H9 (cell line): ENCODE measurements around the gene NPAS3. TPM values are rescaled to one million over a fixed set of nuclear protein-coding genes. Genes with fewer than 3 reads are reported as not detected.
"Not testable (repeated sequence)": the region's sequence is repeated elsewhere in the genome, so short reads cannot be mapped to it uniquely, and the experiment has no call there.

Source experiments
- DNase-seq: peaks from one replicate; pipeline ENCODE4 v3.0.0-alpha.2; 2017
- H2AFZ ChIP-seq: one replicate; pipeline ENCODE4 v1.6.1; 2013; ENCODE audit warnings: mild to moderate bottlenecking, low read length, control low read depth, moderate library complexity
- H2AK5ac ChIP-seq: 2 replicates; pipeline ENCODE4 v1.6.1; 2013; ENCODE audit warnings: low read length, control low read depth, mixed read lengths; ENCODE audit not compliant: insufficient read length
- H2BK120ac ChIP-seq: one replicate; pipeline ENCODE4 v1.6.1; 2013; ENCODE audit warnings: low read depth, mild to moderate bottlenecking, low read length, control low read depth, inconsistent platforms; ENCODE audit not compliant: poor library complexity, severe bottlenecking
- H2BK12ac ChIP-seq: 2 replicates; pipeline ENCODE4 v1.6.1; 2013; ENCODE audit warnings: low read length, control low read depth, mixed read lengths, low read depth; ENCODE audit not compliant: insufficient read length
- H2BK15ac ChIP-seq: 2 replicates; pipeline ENCODE4 v1.6.1; 2013; ENCODE audit warnings: low read depth, low read length, control low read depth
- H2BK20ac ChIP-seq: one replicate; pipeline ENCODE4 v1.6.1; 2013; ENCODE audit warnings: low read depth, mild to moderate bottlenecking, low read length, control low read depth, inconsistent platforms; ENCODE audit not compliant: poor library complexity, severe bottlenecking
- H2BK5ac ChIP-seq: 2 replicates; pipeline ENCODE4 v1.6.1; 2013; ENCODE audit warnings: low read length, control low read depth, mixed read lengths; ENCODE audit not compliant: insufficient read length
- H3K14ac ChIP-seq: 2 replicates; pipeline ENCODE4 v1.6.1; 2013; ENCODE audit warnings: low read length, control low read depth; ENCODE audit not compliant: insufficient read depth
- H3K18ac ChIP-seq: 2 replicates; pipeline ENCODE4 v1.6.1; 2013; ENCODE audit warnings: low read depth, mild to moderate bottlenecking, mixed read lengths, low read length, control low read depth; ENCODE audit not compliant: insufficient read length
- H3K23ac ChIP-seq: 2 replicates; pipeline ENCODE4 v1.6.1; 2013; ENCODE audit warnings: low read length, control low read depth, mixed read lengths, low read depth; ENCODE audit not compliant: insufficient read length
- H3K23me2 ChIP-seq: 2 replicates; pipeline ENCODE4 v1.6.1; 2013; ENCODE audit warnings: low read depth, mild to moderate bottlenecking, mixed read lengths, low read length, control low read depth; ENCODE audit not compliant: insufficient read length, poor library complexity, severe bottlenecking
- H3K27ac ChIP-seq: 2 replicates; pipeline ENCODE4 v1.5.1; 2013; ENCODE audit warnings: low read length, control low read depth, mixed read lengths, low read depth; ENCODE audit not compliant: insufficient read length
- H3K27me3 ChIP-seq: 2 replicates; pipeline ENCODE4 v1.6.1; 2013; ENCODE audit warnings: low read length, control low read depth, inconsistent platforms; ENCODE audit not compliant: insufficient read depth
- H3K4ac ChIP-seq: 2 replicates; pipeline ENCODE4 v1.6.1; 2013; ENCODE audit warnings: low read depth, mild to moderate bottlenecking, control low read depth, inconsistent platforms, low read length, moderate library complexity
- H3K4me1 ChIP-seq: 2 replicates; pipeline ENCODE4 v1.6.1; 2013; ENCODE audit warnings: low read length, control low read depth, inconsistent platforms; ENCODE audit not compliant: insufficient read depth
- H3K4me2 ChIP-seq: 2 replicates; pipeline ENCODE4 v1.6.1; 2013; ENCODE audit warnings: low read length, control low read depth, mixed read lengths; ENCODE audit not compliant: insufficient read length, insufficient read depth
- H3K56ac ChIP-seq: 2 replicates; pipeline ENCODE4 v1.6.1; 2013; ENCODE audit warnings: low read depth, mild to moderate bottlenecking, mixed read lengths, low read length, control low read depth; ENCODE audit not compliant: insufficient read length
- H3K79me1 ChIP-seq: 2 replicates; pipeline ENCODE4 v1.6.1; 2013; ENCODE audit warnings: low read depth, mild to moderate bottlenecking, moderate library complexity, low read length, control low read depth, inconsistent platforms; ENCODE audit not compliant: insufficient read depth, poor library complexity, severe bottlenecking
- H3K79me2 ChIP-seq: 2 replicates; pipeline ENCODE4 v1.6.1; 2013; ENCODE audit warnings: low read length, control low read depth, inconsistent platforms; ENCODE audit not compliant: insufficient read depth
- H3K9ac ChIP-seq: 2 replicates; pipeline ENCODE4 v1.6.1; 2013; ENCODE audit warnings: low read length, control low read depth, mixed read lengths; ENCODE audit not compliant: insufficient read length; ENCODE audit errors: extremely low read depth
- H3K9me3 ChIP-seq: one replicate; pipeline ENCODE4 v1.6.1; 2013; ENCODE audit warnings: low read depth, low read length, inconsistent platforms; ENCODE audit not compliant: control insufficient read depth
- H3T11ph ChIP-seq: one replicate; pipeline ENCODE4 v1.6.1; 2013; ENCODE audit warnings: mild to moderate bottlenecking, low read length, control low read depth, inconsistent platforms
- H4K20me1 ChIP-seq: one replicate; pipeline ENCODE4 v1.6.1; 2013; ENCODE audit not compliant: control insufficient read depth, insufficient read length, insufficient read depth
- H4K5ac ChIP-seq: 2 replicates; pipeline ENCODE4 v1.6.1; 2013; ENCODE audit warnings: low read depth, mild to moderate bottlenecking, mixed read lengths, low read length, control low read depth; ENCODE audit not compliant: insufficient read length
- H4K8ac ChIP-seq: replicated peaks from 2 replicates; pipeline ENCODE4 v1.6.1; 2013; ENCODE audit warnings: low read length, control low read depth, mixed read lengths, low read depth; ENCODE audit not compliant: insufficient read length
- H4K91ac ChIP-seq: 2 replicates; pipeline ENCODE4 v1.6.1; 2013; ENCODE audit warnings: low read depth, mild to moderate bottlenecking, moderate library complexity, mixed read lengths, low read length, control low read depth; ENCODE audit not compliant: insufficient read length
- H3K27ac Mint-ChIP-seq, 3 experiments: 2 replicates in 2 of 3; 3 replicates in 1 of 3; pipeline ENCODE4 v1.8.0; 2020 to 2021; ENCODE audit warnings: mixed read lengths in 3 of 3, mild to moderate bottlenecking in 1 of 3, moderate library complexity in 1 of 3
- H3K27me3 Mint-ChIP-seq: 2 replicates; pipeline ENCODE4 v1.8.0; 2021; ENCODE audit warnings: low read depth, mild to moderate bottlenecking, moderate library complexity, mixed read lengths
- H3K36me3 Mint-ChIP-seq, 3 experiments: 2 replicates in 2 of 3; 3 replicates in 1 of 3; pipeline ENCODE4 v1.8.0; 2020 to 2021; ENCODE audit warnings: low read depth in 3 of 3, mixed read lengths in 3 of 3; ENCODE audit not compliant: insufficient read depth in 1 of 3
- H3K4me1 Mint-ChIP-seq, 2 experiments: 2 replicates each; pipeline ENCODE4 v1.8.0; 2020; ENCODE audit warnings: mixed read lengths in 2 of 2
- H3K4me3 Mint-ChIP-seq, 2 experiments: 2 replicates in 1 of 2; 3 replicates in 1 of 2; pipeline ENCODE4 v1.8.0; 2020 to 2021; ENCODE audit warnings: mild to moderate bottlenecking in 2 of 2, mixed read lengths in 2 of 2, moderate library complexity in 1 of 2
- H3K9me3 Mint-ChIP-seq, 2 experiments: 2 replicates in 1 of 2; 3 replicates in 1 of 2; pipeline ENCODE4 v1.8.0; 2020; ENCODE audit warnings: mild to moderate bottlenecking in 2 of 2, mixed read lengths in 2 of 2, moderate library complexity in 1 of 2
- CTCF ChIP-seq: fragments of 200-600 bp; sonication (generic); conservative IDR thresholded peaks from 3 replicates; pipeline ENCODE4 v1.8.0; 2021; ENCODE audit warnings: antibody characterized with exemption, mild to moderate bottlenecking
- WGBS: extraction: QIAGEN DNeasy Blood & Tissue Kit; methylation state at CpG from one replicate; pipeline ENCODE4 v1.1.7; 2013; ENCODE audit warnings: missing lambda C conversion rate, low lambda C conversion rate, mixed read lengths; ENCODE audit not compliant: insufficient read length; ENCODE audit errors: extremely low coverage; 5-methylcytosine and 5-hydroxymethylcytosine counted together
- total RNA-seq: library from RNA; stranded (reverse); gene quantifications from 2 replicates; pipeline ENCODE4 v1.2.1, GENCODE V29; 2021

The NPAS3 gene
- total RNA-seq, 1 experiment from 2014 or later = 0.17 TPM

- Mint-ChIP-seq H3K27ac (no peak overlapping the region), H3K27me3 (no peaks in the 10 kb centered on the region; the same call in 1 of the 2 replicates), H3K4me3 (no peak overlapping the region), H3K36me3 (peaks cover 8 to 20% (median 14%) of the 10 kb centered on the region in 3 experiments), H3K9me3 (peaks cover 24 to 30% of the 10 kb centered on the region in 2 experiments), H3K4me1 (no peaks in the 10 kb centered on the region)
- Histone ChIP-seq H2BK20ac (no peak overlapping the region), H2BK5ac (no peak overlapping the region), H4K5ac (no peak overlapping the region), H3K23ac (no peak overlapping the region), H2BK12ac (no peak overlapping the region), H3K4me2 (no peak overlapping the region), H2AK5ac (no peak overlapping the region), H3K23me2 (no peaks in the 10 kb centered on the region), H2AFZ (no peak overlapping the region), H3K4ac (no peak overlapping the region), H2BK120ac (no peak overlapping the region), H3T11ph (no peak overlapping the region), H4K20me1 (no peaks in the 10 kb centered on the region), H3K9me3 (no peaks in the 10 kb centered on the region), H4K8ac (no peak overlapping the region), H3K18ac (no peak overlapping the region), H3K56ac (no peak overlapping the region), H3K79me2 (no peaks in the 10 kb centered on the region), H3K27me3 (no peaks in the 10 kb centered on the region), H3K4me1 (no peaks in the 10 kb centered on the region), H3K27ac (no peak overlapping the region), H3K14ac (no peak overlapping the region), H2BK15ac (no peak overlapping the region), H4K91ac (no peak overlapping the region), H3K9ac (no peak overlapping the region), H3K79me1 (no peaks in the 10 kb centered on the region)
- no CpG with 5 or more reads among the region's 2 CpGs for WGBS
- no peak for DNase-seq
- no peak for TF ChIP-seq CTCF
These were observed 147.1 kb downstream of the NPAS3 start for GRCh38 chr14:33085799-33086198.

GRCh38 chr14:33088274-33088673 is 149.6 kb downstream of the NPAS3 start:
- not testable (repeated sequence) for H4K91ac ChIP-seq, H3K18ac ChIP-seq, H3K27me3 ChIP-seq, H2BK12ac ChIP-seq, H2BK15ac ChIP-seq, H3K4ac ChIP-seq, H3T11ph ChIP-seq, H3K79me2 ChIP-seq, H2BK20ac ChIP-seq, DNase-seq, H3K56ac ChIP-seq, H3K27ac Mint-ChIP-seq, H3K27me3 Mint-ChIP-seq, H4K8ac ChIP-seq, H2AFZ ChIP-seq, H4K20me1 ChIP-seq, H3K14ac ChIP-seq, H2BK5ac ChIP-seq, H2BK120ac ChIP-seq, H3K4me1 Mint-ChIP-seq, H3K23me2 ChIP-seq, H3K9ac ChIP-seq, H3K9me3 ChIP-seq, H4K5ac ChIP-seq, H2AK5ac ChIP-seq, H3K4me1 ChIP-seq, H3K23ac ChIP-seq, H3K4me3 Mint-ChIP-seq, H3K79me1 ChIP-seq, H3K4me2 ChIP-seq, H3K27ac ChIP-seq
- H3K36me3 Mint-ChIP-seq = peaks cover 11 to 20% (median 14%) of the 10 kb centered on the region in 3 experiments
- peaks cover 34 to 40% of the 10 kb centered on the region in 2 experiments for H3K9me3 Mint-ChIP-seq
- no CpG with 5 or more reads among the region's 11 CpGs for WGBS
